Iris pigment epithelial cell (primary cell): ENCODE measurements around the gene SETD5.

Source experiments
- DNase-seq: peaks from one replicate; pipeline ENCODE4 v3.0.0-alpha.2; 2011; ENCODE audit warnings: low read depth

SETD5 gene

DNA sequence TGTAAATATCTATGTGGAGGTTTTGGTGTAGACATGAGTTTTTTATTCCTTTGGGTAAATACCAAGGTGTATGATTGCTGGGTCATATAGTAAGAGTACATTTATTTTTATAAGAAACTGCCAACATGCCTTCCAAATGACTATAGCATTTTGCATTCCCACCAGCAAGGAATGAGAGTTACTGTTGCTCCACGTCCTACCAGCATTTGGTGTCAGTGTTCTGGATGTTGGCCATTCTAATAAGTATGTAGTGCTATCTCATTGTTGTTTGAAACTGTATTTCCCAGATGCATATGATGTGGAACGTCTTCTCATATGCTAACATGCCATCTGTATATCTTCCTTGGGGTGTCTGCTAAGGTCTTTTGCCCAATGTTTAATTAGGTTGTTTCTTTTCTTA is 117.5 kb downstream of the SETD5 start:
- DNase-seq, result no peak

DNA sequence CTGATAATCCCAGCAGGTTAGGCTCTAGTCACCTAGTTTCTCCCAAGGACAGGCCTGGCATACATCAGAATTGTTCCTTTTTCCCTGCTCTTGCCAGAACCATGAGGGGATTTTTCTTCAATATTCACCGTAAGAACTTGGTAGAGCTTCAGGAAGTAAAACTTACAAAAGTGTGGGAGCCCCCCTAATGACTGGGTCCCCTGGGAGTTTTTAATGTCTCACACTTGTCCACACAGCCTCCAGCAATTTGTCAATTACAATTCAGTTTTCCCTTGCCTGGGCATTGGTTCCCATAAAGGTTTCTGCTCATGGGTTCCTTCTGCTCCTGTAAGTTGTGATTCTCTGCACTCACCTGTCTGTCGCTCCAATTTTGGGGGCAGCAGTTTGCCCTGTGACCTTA is 127.7 kb downstream of the SETD5 start:
- DNase-seq, result no peak
